Measurements from ENCODE around the gene HS3ST4.

HS3ST4 gene

DNA sequence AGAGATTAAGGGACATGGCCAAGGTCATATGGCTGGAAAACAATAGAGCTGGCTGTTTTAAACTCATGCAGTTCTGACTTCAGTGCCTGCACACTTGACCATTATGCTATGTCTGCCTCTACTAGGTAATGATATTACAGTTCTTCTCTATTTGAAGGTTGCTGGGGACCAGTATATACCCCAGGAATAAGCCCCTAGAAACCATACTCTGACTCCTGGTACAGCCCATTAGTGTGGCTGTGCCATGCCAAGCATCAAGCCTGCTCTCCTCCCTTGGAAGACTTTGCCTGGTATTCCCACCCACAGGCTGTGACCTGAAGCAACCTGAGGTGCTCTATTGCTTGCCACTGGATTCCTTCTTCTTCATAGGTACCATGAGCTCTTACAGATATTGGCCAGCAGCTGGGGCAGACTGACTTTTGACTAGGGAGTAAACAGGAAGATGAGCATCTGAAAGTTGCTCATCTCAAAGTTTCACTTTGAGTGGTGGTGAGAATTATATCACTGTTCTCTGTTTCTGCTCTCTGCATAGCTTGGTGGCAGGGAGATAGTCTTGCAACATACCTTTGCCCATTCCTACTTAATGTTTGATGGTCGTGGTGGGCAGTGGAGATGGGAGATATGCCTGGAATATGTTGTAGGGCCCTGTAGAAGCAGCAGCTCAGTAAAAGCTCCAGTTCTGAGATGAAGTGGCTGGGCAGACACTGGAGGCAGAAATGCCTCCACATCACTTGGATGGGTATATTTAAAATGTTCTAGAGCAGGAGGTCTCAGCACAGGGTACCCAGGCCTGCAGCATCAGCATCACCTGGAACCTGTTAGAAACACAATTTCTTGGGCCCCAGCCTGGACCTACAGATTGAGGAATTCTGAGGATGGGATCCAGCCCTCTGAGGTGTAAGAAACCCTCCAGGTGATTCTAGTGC, 274.7 kb downstream of the HS3ST4 start:
- DNase-seq (ENCODE audit: low read depth, low spot score) = no peak
- Histone ChIP-seq H3K9me3 (ENCODE audit: control insufficient read depth, insufficient read depth, low read length) (no peaks in the 10 kb centered on the region), H3K27ac (ENCODE audit: low read length) (no peak overlapping the region), H3K36me3 (ENCODE audit: control insufficient read depth, insufficient read depth, low read length) (no peaks in the 10 kb centered on the region), H3K4me3 (ENCODE audit: low read length) (no peak overlapping the region), H3K27me3 (ENCODE audit: control insufficient read depth, insufficient read depth, low read length) (no peaks in the 10 kb centered on the region), H3K4me1 (ENCODE audit: control insufficient read depth, insufficient read depth, low read length) (no peaks in the 10 kb centered on the region)
- no CpG with 5 or more reads among the region's 1 CpG for WGBS (ENCODE audit: insufficient coverage, insufficient read length)

- H3K27ac ChIP-seq (ENCODE audit: low read length) = no peak overlapping the region
- no peaks in the 10 kb centered on the region for H3K4me1 ChIP-seq (ENCODE audit: control insufficient read depth, insufficient read depth, low read length)
- WGBS (ENCODE audit: insufficient coverage, insufficient read length) = no CpG with 5 or more reads among the region's 4 CpGs
- DNase-seq (ENCODE audit: low read depth, low spot score) = no peak
- no peak overlapping the region for H3K4me3 ChIP-seq (ENCODE audit: low read length)
- no peaks in the 10 kb centered on the region for H3K9me3 ChIP-seq (ENCODE audit: control insufficient read depth, insufficient read depth, low read length)
- H3K36me3 ChIP-seq (ENCODE audit: control insufficient read depth, insufficient read depth, low read length) = no peaks in the 10 kb centered on the region
- H3K27me3 ChIP-seq (ENCODE audit: control insufficient read depth, insufficient read depth, low read length) = no peaks in the 10 kb centered on the region
Measured at GRCh38 chr16:25977121-25977520, 285.4 kb downstream of the HS3ST4 start.

DNA sequence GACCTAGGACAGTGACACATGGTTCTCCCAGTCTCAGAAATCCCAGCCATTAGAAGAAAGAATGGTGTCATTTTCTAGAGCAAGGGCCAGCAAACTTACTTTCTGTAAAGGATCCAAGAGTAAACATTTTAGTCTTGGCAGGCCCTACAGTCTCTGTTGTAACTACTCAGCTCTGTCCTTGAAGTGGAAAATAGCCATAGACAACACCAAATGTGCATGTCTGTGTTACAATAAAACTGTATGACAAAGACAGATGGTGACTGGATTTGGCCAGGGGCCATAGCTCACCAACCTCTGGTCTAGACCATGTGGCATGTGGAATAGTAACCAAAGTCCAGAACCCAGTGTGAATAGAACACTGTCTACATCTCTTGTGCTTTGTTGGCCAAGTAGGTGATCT, 286.5 kb downstream of the HS3ST4 start:
- H3K4me3 ChIP-seq (ENCODE audit: low read length) = no peak overlapping the region
- no peaks in the 10 kb centered on the region for H3K9me3 ChIP-seq (ENCODE audit: control insufficient read depth, insufficient read depth, low read length)
- H3K36me3 ChIP-seq (ENCODE audit: control insufficient read depth, insufficient read depth, low read length) = no peaks in the 10 kb centered on the region
- no peaks in the 10 kb centered on the region for H3K4me1 ChIP-seq (ENCODE audit: control insufficient read depth, insufficient read depth, low read length)
- no peak overlapping the region for H3K27ac ChIP-seq (ENCODE audit: low read length)
- H3K27me3 ChIP-seq (ENCODE audit: control insufficient read depth, insufficient read depth, low read length) = no peaks in the 10 kb centered on the region
- DNase-seq (ENCODE audit: low read depth, low spot score) = no peak

DNA sequence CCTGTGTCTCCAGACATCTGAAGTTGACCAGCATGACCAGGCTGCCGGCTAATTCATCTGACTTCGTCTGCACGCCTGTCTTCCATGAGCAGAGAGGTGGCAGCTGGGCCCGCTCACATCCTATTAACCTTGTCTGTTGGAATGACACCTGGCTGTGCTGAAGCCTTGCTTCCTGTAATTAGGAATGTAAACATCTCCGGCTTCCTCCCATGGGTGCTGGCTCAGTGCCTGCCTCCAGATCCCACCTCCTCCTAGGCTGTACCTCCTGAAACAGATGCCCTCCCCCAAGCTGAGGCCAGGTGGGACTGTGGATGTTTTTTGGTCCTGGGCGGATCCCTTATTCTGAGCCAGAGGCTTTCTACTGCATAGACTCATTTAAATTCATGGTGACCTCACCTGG, 296.3 kb downstream of the HS3ST4 start:
- Histone ChIP-seq H3K9me3 (ENCODE audit: control insufficient read depth, insufficient read depth, low read length) (no peaks in the 10 kb centered on the region), H3K27ac (ENCODE audit: low read length) (no peak overlapping the region), H3K4me1 (ENCODE audit: control insufficient read depth, insufficient read depth, low read length) (0 out of 2 replicates have a peak, but pooled peaks cover 2% of the 10 kb centered on the region), H3K36me3 (ENCODE audit: control insufficient read depth, insufficient read depth, low read length) (no peaks in the 10 kb centered on the region), H3K27me3 (ENCODE audit: control insufficient read depth, insufficient read depth, low read length) (no peaks in the 10 kb centered on the region), H3K4me3 (ENCODE audit: low read length) (no peak overlapping the region)
- no CpG with 5 or more reads among the region's 6 CpGs for WGBS (ENCODE audit: insufficient coverage, insufficient read length)
- no peak for DNase-seq (ENCODE audit: low read depth, low spot score)

GRCh38 chr16:25988882-25989281, 297.1 kb downstream of the HS3ST4 start:
- Histone ChIP-seq H3K4me1 (ENCODE audit: control insufficient read depth, insufficient read depth, low read length) (0 out of 2 replicates have a peak, but pooled peaks cover 2% of the 10 kb centered on the region), H3K9me3 (ENCODE audit: control insufficient read depth, insufficient read depth, low read length) (no peaks in the 10 kb centered on the region), H3K27me3 (ENCODE audit: control insufficient read depth, insufficient read depth, low read length) (no peaks in the 10 kb centered on the region), H3K36me3 (ENCODE audit: control insufficient read depth, insufficient read depth, low read length) (no peaks in the 10 kb centered on the region), H3K27ac (ENCODE audit: low read length) (no peak overlapping the region), H3K4me3 (ENCODE audit: low read length) (no peak overlapping the region)
- no CpG with 5 or more reads among the region's 7 CpGs for WGBS (ENCODE audit: insufficient coverage, insufficient read length)
- no peak for DNase-seq (ENCODE audit: low read depth, low spot score)

GRCh38 chr16:25996052-25996451, 304.3 kb downstream of the HS3ST4 start:
- Histone ChIP-seq H3K27me3 (ENCODE audit: control insufficient read depth, insufficient read depth, low read length) (no peaks in the 10 kb centered on the region), H3K36me3 (ENCODE audit: control insufficient read depth, insufficient read depth, low read length) (no peaks in the 10 kb centered on the region), H3K4me1 (ENCODE audit: control insufficient read depth, insufficient read depth, low read length) (no peaks in the 10 kb centered on the region), H3K27ac (ENCODE audit: low read length) (no peak overlapping the region), H3K9me3 (ENCODE audit: control insufficient read depth, insufficient read depth, low read length) (no peaks in the 10 kb centered on the region), H3K4me3 (ENCODE audit: low read length) (no peak overlapping the region)
- no CpG with 5 or more reads among the region's 2 CpGs for WGBS (ENCODE audit: insufficient coverage, insufficient read length)
- DNase-seq (ENCODE audit: low read depth, low spot score) = no peak

DNA sequence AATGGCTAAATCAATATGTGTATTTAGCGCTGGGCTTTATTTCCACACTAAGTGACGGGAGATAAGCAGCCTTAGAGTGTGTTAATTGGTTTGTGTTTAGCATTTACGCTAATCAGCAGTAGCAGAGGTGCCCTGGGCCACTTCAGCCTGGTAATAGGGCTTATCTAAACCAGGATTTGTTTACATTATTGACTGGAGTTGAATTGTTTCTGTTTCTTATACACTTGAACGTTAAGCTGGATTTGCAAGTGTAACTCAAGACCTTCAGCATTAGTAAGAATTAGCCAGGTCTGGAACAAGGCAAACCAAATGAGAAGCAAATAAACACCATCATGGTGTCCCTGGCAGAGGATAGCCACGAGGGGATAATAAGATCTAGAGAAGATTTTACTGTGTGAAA, 313.6 kb downstream of the HS3ST4 start:
- no peak overlapping the region for H3K27ac ChIP-seq (ENCODE audit: low read length)
- no peak overlapping the region for H3K4me3 ChIP-seq (ENCODE audit: low read length)
- no peaks in the 10 kb centered on the region for H3K9me3 ChIP-seq (ENCODE audit: control insufficient read depth, insufficient read depth, low read length)
- no peaks in the 10 kb centered on the region; the same call in 1 of the 2 replicates for H3K4me1 ChIP-seq (ENCODE audit: control insufficient read depth, insufficient read depth, low read length)
- WGBS (ENCODE audit: insufficient coverage, insufficient read length) = no CpG with 5 or more reads among the region's 5 CpGs
- no peaks in the 10 kb centered on the region for H3K27me3 ChIP-seq (ENCODE audit: control insufficient read depth, insufficient read depth, low read length)
- DNase-seq (ENCODE audit: low read depth, low spot score) = no peak
- no peaks in the 10 kb centered on the region for H3K36me3 ChIP-seq (ENCODE audit: control insufficient read depth, insufficient read depth, low read length)

DNA sequence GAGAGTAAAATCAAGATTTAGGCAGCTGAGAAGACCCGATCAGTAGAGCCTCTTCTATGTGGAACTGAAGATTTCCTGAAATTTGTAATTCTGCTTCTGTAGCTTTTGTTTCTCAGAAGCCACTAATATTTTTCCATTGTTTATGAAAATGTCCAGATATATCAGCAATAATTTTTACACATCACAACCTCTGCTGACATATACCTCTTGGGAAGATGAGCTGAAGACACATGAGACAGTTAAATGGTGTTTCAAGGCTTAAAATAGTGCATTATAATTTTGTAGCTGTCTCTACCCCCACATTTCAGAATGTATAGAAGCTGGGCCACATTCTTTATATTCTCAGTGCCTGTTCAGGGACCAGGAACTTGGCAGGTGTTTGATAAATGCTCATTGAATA, 320.6 kb downstream of the HS3ST4 start:
- H3K36me3 ChIP-seq (ENCODE audit: control insufficient read depth, insufficient read depth, low read length) = no peaks in the 10 kb centered on the region
- WGBS (ENCODE audit: insufficient coverage, insufficient read length) = no CpG with 5 or more reads among the region's 1 CpG
- H3K4me3 ChIP-seq (ENCODE audit: low read length) = no peak overlapping the region
- no peak overlapping the region for H3K27ac ChIP-seq (ENCODE audit: low read length)
- H3K4me1 ChIP-seq (ENCODE audit: control insufficient read depth, insufficient read depth, low read length) = no peaks in the 10 kb centered on the region; the same call in 1 of the 2 replicates
- no peaks in the 10 kb centered on the region; the same call in 1 of the 2 replicates for H3K9me3 ChIP-seq (ENCODE audit: control insufficient read depth, insufficient read depth, low read length)
- no peak for DNase-seq (ENCODE audit: low read depth, low spot score)
- no peaks in the 10 kb centered on the region for H3K27me3 ChIP-seq (ENCODE audit: control insufficient read depth, insufficient read depth, low read length)

GRCh38 chr16:26015776-26016175, 324.0 kb downstream of the HS3ST4 start:
- Histone ChIP-seq H3K9me3 (ENCODE audit: control insufficient read depth, insufficient read depth, low read length) (no peaks in the 10 kb centered on the region; the same call in 1 of the 2 replicates), H3K27me3 (ENCODE audit: control insufficient read depth, insufficient read depth, low read length) (no peaks in the 10 kb centered on the region), H3K4me3 (ENCODE audit: low read length) (no peak overlapping the region), H3K36me3 (ENCODE audit: control insufficient read depth, insufficient read depth, low read length) (no peaks in the 10 kb centered on the region), H3K27ac (ENCODE audit: low read length) (no peak overlapping the region), H3K4me1 (ENCODE audit: control insufficient read depth, insufficient read depth, low read length) (peaks cover 2% of the 10 kb centered on the region; the same call in 1 of the 2 replicates)
- no peak for DNase-seq (ENCODE audit: low read depth, low spot score)
- WGBS (ENCODE audit: insufficient coverage, insufficient read length) = no CpG with 5 or more reads among the region's 3 CpGs

DNA sequence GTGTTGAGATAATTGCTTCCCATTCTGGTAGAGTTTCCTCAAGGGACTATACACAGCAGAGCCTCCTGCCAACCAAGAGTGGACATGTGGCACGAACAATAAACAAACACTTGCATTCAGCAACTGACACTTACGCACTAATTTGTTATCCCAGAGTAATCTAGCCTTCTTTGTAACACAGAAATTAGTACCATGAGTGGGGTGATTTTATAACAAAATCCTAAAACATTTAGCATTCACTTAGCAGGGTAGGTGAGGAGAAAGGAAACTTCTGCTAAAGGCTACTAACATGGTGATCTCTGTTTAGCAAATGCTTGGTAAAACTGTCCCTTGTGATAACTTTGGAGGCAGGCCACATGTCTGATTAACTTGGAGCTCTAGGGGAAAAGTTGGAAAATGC, 325.2 kb downstream of the HS3ST4 start:
- Histone ChIP-seq H3K36me3 (ENCODE audit: control insufficient read depth, insufficient read depth, low read length) (no peaks in the 10 kb centered on the region), H3K4me1 (ENCODE audit: control insufficient read depth, insufficient read depth, low read length) (peaks cover 2% of the 10 kb centered on the region; the same call in 1 of the 2 replicates), H3K4me3 (ENCODE audit: low read length) (no peak overlapping the region), H3K9me3 (ENCODE audit: control insufficient read depth, insufficient read depth, low read length) (no peaks in the 10 kb centered on the region; the same call in 1 of the 2 replicates), H3K27me3 (ENCODE audit: control insufficient read depth, insufficient read depth, low read length) (no peaks in the 10 kb centered on the region), H3K27ac (ENCODE audit: low read length) (no peak overlapping the region)
- no peak for DNase-seq (ENCODE audit: low read depth, low spot score)
- no CpG with 5 or more reads among the region's 2 CpGs for WGBS (ENCODE audit: insufficient coverage, insufficient read length)

Measured in iPS DF 6.9 (cell line).